Motor neuron (in vitro differentiated cells): ENCODE data around the gene FAM120A. TPM values are rescaled to one million over a fixed set of nuclear protein-coding genes. Genes with fewer than 3 reads are reported as not detected.

Experiments
- ATAC-seq, 8 experiments: fragments of 200-7000 bp; cut with Tn5 transposase; replicated peaks in 6 of 8; 2 replicates each; pipeline ENCODE4 v1.8.0; 2021; ENCODE audit warnings: mild to moderate bottlenecking in 8 of 8, moderate library complexity in 8 of 8
- H3K27ac ChIP-seq, 2 donors: fragments of 250-450 bp; sonication (Bioruptor Pico); 2 replicates each; pipeline ENCODE4 v1.9.0; 2021; ENCODE audit warnings: antibody characterized with exemption in 2 of 2, mild to moderate bottlenecking in 2 of 2, moderate library complexity in 1 of 2
- H3K4me1 ChIP-seq, 2 donors: fragments of 250-450 bp; sonication (Bioruptor Pico); replicated peaks in 1 of 2; 2 replicates each; pipeline ENCODE4 v1.6.1; 2021; ENCODE audit warnings: antibody characterized with exemption in 2 of 2, mild to moderate bottlenecking in 2 of 2, moderate library complexity in 1 of 2
- H3K4me3 ChIP-seq, 5 donors: fragments of 250-450 bp; sonication (Bioruptor Pico); 2 replicates each; pipeline ENCODE4 v1.9.0; 2021; ENCODE audit warnings: antibody characterized with exemption in 5 of 5, mild to moderate bottlenecking in 5 of 5, moderate library complexity in 4 of 5
- WGBS, 10 experiments: fragments of 450-650 bp; shearing (Covaris generic); methylation state at CpG; one replicate each; pipeline ENCODE4 v1.0.0; 2022; 5-methylcytosine and 5-hydroxymethylcytosine counted together
- in situ Hi-C, 9 experiments: fragments of 400-800 bp; cut with MboI; loops; one replicate each; pipeline ENCODE4 v1.15.0; 2021; ENCODE audit warnings: low sequenced_read_pairs in 9 of 9, low pct_unique_long_range_greater_than_20kb in 2 of 9; ENCODE audit not compliant: unreplicated experiment in 9 of 9
- total RNA-seq, 8 experiments: library from RNA; unstranded; fragments of 300-600 nt; gene quantifications; 2 replicates each; pipeline versions ENCODE4 v1.2.3 to v1.2.4, GENCODE V29; 2022

Gene FAM120A
- total RNA-seq, 8 experiments from 2014 or later: 14.2 to 137 (median 33.7) TPM

DNA sequence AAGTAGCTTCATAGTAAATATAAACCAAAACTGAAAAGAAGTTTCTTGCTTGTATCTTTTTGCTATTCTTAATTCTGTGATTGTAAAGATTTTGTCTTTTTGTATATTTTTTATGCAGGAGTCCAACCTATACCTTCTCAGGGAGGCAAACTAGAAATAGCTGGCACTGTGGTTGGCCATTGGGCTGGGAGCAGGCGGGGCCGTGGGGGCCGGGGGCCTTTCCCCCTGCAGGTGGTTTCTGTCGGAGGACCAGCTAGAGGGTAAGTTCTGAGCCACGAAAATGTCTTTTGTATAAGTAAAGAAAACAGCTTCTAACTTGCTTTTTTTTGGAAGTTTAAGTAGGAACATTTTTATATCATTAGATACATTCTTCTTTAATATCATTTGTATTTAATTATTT is 109.5 kb downstream of the FAM120A start:
- Histone ChIP-seq H3K4me3 (no peak overlapping the region), H3K27ac (no peak overlapping the region), H3K4me1 (no peaks in the 10 kb centered on the region)
- in situ Hi-C loops: loop anchor here in 1 of 9 experiments (25.0 kb wide), 1 partner anchor 399 kb away; no protein-coding TSS in a partner anchor
- no peak for ATAC-seq
- 60 to 100% (median 84%) methylated on average over 1 to 5 of the region's 5 CpGs; no CpG with 5 or more reads in 3 of the 10 experiments for WGBS, 10 experiments

DNA sequence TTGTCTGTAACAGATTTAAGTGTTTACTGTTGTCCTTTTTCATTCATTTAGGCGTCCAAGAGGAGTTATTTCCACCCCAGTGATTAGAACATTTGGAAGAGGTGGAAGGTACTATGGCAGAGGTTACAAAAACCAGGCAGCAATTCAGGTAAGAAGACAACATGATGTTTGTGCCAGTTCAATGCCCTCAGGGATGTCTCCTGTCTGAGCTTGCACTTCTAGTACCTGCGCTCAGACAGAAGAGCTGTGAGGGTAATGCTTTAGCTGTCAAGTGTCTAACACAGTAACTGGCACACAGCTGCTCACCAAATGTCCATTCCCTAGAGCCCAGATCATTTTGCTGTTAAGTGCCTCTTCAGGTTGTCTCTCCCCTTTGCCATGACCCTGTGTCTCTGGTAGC is 110.7 kb downstream of the FAM120A start:
- WGBS, 10 experiments: 86 to 100% (median 92%) methylated on average over 1 to 2 of the region's 2 CpGs; no CpG with 5 or more reads in 5 of the 10 experiments
- Histone ChIP-seq H3K27ac (no peak overlapping the region), H3K4me3 (no peak overlapping the region), H3K4me1 (peaks cover 2 to 3% of the 10 kb centered on the region in 2 donors)
- ATAC-seq: no peak
- in situ Hi-C loops: loop anchor here in 1 of 9 experiments (25.0 kb wide), 1 partner anchor 400 kb away; no protein-coding TSS in a partner anchor

DNA sequence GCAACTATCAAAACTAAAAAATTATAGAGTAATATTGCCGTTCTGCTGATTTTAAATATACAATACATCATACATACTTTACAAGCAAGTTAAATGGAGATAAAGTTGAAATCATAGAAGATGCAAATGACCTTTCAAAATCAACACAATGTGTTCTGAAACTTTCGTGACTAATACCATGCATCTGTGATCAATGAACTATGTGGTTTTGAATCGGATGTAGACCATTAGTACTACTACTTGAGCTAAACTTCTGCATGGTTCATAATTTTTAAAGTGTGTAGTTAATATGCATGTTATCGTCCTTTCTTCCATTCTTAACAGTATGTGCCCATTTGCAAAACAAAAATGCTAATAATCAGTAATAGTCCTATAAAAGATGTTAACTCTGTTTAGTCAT is 113.6 kb downstream of the FAM120A start:
- no peak overlapping the region for H3K4me3 ChIP-seq
- no peak for ATAC-seq
- 56 to 100% (median 84%) methylated on average over 1 to 4 of the region's 4 CpGs for WGBS, 10 experiments
- peaks cover 9 to 10% of the 10 kb centered on the region in 2 donors for H3K4me1 ChIP-seq
- H3K27ac ChIP-seq: no peak overlapping the region
- in situ Hi-C loops: loop anchor here in 1 of 9 experiments (25.0 kb wide), 1 partner anchor 403 kb away; no protein-coding TSS in a partner anchor

DNA sequence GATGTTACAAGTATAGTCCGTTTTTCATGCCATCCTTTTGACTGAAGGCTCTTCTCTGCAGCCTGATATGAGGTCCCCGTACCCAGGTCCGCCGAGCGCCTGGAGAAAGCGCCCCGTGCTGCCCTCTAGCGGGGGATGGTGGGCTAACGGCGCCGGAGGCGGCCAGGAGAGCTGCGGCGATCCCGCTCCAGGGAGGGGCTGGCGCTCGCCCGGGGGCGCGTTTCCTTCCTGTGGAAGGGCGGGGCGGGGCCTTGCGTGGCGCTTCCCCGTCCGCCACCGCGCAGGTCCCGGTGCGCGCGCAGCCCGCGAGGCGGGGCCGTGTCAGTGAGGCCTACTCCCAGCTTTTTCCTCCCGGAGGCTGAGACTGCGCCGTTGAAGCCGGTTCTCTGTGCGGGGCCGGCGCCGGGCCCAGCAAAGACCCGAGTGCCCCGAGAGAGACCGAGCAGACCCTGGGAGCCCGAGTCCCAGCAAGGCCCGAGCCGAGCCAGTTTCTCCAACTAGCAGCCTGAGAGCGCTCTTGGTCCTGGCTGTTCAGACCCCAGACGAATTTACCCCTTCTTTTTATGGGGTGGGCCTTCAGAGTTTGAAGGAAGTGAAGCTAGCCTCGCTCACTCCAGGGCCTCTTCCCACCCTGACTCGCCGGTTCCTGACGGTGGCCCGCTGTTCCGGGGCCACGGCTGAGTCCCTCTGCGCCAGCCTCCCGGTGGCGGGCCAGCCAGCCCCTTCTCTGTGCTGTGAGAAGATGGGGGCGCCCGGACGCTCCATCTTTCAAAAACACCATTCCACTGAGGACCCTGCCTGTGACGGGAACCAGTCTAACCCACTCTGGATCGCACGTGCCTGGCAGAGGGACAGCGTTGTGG is 115.2 kb downstream of the FAM120A start:
- WGBS, 10 experiments: 0 to 47% (median 0%) methylated on average over 1 to 14 of the region's 69 CpGs; no CpG with 5 or more reads in 3 of the 10 experiments
- H3K27ac ChIP-seq: peak overlapping the region; percentile 88 to 96
- in situ Hi-C loops: loop anchor here in 1 of 9 experiments (25.0 kb wide), 1 partner anchor 404 kb away; no protein-coding TSS in a partner anchor
- ATAC-seq: peak; percentile 93 to 98 (median 94)
- peak overlapping the region; percentile 38 to 51 (median 47) for H3K4me3 ChIP-seq
- peaks cover 9 to 10% of the 10 kb centered on the region in 2 donors for H3K4me1 ChIP-seq

DNA sequence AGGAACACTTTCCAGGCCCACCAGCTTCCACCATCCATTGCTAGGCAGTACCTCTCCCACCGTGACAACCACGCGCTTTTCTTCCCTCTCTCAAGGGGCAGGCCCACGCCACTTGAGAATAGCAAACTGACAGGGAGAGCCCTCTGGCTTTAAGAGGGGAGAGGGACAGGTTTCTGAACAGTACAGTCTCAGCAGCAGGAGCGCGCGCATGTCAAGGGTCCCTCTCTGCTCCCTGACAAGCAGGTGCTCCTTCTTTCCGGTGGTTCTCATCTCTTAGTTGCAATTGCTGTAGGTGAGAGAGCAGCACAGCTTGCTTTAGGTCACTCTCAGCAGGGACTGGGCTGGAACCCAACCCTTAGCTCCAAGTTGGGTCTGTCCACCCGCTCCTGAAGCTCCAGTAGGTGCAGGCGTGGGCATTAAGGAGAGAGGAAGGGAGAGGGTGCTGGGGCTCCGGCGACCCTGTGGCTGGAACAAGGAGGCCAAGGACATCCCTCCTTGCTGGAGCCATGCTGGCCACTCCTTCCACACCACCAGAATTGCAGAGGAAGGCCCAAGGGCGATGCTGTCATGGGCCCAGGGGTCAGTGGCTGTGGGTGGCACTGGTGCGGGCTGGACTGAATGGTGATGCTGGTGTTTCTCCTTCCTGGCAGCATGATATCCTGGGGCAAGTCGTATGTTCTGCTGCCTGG is 115.9 kb downstream of the FAM120A start:
- peak in 5 of 8 experiments; percentile 12 to 23 (median 16) for ATAC-seq
- H3K27ac ChIP-seq: peak overlapping the region; percentile 88 to 96
- WGBS, 10 experiments: 33 to 100% (median 83%) methylated on average over 1 to 8 of the region's 15 CpGs; no CpG with 5 or more reads in 1 of the 10 experiments
- H3K4me1 ChIP-seq: peaks cover 9 to 10% of the 10 kb centered on the region in 2 donors
- H3K4me3 ChIP-seq: peak overlapping the region; percentile 38 to 51 (median 47)
- in situ Hi-C loops: loop anchor here in 1 of 9 experiments (25.0 kb wide), 1 partner anchor 405 kb away; no protein-coding TSS in a partner anchor

DNA sequence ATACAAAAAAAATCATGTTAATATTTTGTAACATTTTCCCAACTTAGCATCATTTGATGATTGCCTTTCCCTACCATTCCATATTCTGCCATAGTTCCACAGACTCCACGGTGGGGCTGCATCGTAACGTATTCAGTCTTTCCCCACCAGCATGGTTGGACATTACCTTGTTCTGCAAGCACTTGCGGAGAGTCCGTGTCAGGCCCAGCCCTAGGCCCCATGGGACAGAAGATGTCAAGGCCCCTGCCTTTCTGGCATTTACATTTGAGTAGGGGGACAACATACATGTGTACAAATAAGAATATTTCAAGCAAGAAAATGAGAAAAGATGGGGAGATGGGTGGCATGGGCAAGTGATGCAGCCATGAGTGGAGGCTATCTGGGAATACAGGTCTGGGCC is 116.7 kb downstream of the FAM120A start:
- H3K4me3 ChIP-seq: no peak overlapping the region
- ATAC-seq: no peak
- in situ Hi-C loops: loop anchor here in 1 of 9 experiments (25.0 kb wide), 1 partner anchor 406 kb away; no protein-coding TSS in a partner anchor
- no peak overlapping the region for H3K27ac ChIP-seq
- WGBS, 10 experiments: 73 to 100% (median 95%) methylated on average over 1 to 5 of the region's 5 CpGs; no CpG with 5 or more reads in 2 of the 10 experiments
- H3K4me1 ChIP-seq: peaks cover 9 to 10% of the 10 kb centered on the region in 2 donors

DNA sequence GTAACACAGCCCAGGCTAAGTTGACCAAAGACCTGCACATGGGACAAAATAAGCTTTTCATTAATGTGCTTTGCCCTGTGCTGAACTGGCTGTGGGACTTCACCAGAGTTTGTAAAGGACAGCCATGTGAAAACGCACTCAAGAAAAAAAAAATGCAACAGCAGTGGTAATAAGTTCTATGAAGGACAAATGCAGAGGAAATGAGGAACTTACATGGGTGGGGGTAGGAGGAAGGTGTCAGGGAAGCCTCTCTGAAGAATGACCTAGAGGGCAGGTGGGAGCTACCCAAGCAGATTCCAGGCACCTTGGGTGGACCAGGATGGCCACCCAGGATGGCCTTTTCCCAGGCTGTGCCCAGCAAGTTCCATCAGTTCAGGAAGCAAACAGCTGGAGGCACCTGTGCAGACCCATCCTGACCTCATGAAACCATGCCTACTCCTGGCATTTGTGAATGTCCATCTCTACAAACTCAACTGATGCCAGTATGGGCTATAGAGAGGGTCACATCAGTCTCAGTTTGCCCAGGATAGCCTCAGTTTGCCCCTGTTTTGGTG is 118.2 kb downstream of the FAM120A start:
- Histone ChIP-seq H3K4me3 (no peak overlapping the region), H3K27ac (no peak overlapping the region), H3K4me1 (peaks cover 10 to 12% of the 10 kb centered on the region in 2 donors)
- WGBS, 10 experiments: 60 to 100% (median 83%) methylated on average over 1 of the region's 1 CpG; no CpG with 5 or more reads in 1 of the 10 experiments
- ATAC-seq: no peak
- in situ Hi-C loops: loop anchor here in 1 of 9 experiments (25.0 kb wide), 1 partner anchor 407 kb away; no protein-coding TSS in a partner anchor

DNA sequence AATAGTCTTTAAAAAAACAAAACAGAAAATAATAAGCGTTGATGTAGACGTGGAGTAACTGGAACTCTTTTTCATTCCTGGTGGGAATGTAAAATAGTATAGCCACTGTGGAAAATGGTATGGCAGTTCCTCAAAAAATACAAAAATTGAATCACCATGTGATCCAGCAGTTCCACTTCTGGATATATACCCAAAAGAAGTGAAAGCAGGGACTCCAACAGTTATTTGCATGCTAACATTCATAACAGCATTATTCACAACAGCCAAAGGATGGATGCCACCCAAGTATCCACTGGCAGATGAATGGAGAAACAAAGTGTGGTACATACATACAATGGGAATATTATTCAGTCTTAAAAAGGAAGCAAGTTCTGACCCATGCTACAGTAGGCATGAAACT is 120.7 kb downstream of the FAM120A start:
- 80 to 100% (median 100%) methylated on average over 1 to 2 of the region's 2 CpGs; no CpG with 5 or more reads in 4 of the 10 experiments for WGBS, 10 experiments
- ATAC-seq: no peak
- Histone ChIP-seq H3K4me1 (peaks cover 8 to 13% of the 10 kb centered on the region in 2 donors), H3K4me3 (no peak overlapping the region), H3K27ac (no peak overlapping the region)
- in situ Hi-C loops: loop anchor here in 1 of 9 experiments (25.0 kb wide), 1 partner anchor 410 kb away; no protein-coding TSS in a partner anchor

DNA sequence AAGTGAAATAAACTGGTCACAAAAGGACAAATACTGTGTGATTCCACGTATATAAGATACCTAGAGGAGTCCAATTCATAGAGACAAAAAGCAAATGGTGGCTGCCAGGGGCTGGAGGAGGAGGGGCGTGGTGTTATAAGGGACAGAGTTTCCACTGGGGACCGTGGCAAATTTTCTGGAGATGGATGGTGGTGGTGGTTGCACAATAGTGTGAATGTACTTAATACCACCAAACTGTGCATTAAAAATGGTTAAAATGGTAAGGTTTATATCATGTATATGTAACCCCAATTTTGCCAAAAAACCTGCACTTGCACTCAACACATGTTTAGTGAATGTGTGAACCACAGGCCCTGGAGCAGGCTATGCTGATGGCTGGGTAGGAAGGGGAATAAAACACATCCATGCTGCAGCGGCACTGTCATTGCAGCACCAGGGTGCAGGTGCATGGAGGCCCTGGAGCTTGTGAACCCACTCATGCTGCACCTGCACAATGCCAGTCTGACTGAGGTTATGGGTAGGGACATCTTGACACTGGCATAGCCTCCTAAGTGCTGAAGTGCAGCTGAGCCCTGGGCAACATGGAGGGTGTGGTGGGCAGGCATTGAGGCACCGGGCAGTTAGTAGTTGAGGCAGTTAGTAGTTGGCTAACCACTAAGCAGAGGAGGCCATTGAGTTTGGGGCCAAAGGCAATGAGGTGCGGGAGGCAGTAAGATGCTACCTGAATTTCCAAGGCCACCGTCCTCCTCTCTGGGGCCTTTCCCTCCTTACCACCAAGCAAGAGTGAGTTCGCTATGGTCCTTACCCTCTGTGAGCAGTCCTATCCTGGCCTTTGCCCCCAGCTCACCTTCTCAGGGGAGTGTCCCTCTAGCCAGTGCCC is 121.4 kb downstream of the FAM120A start:
- WGBS, 10 experiments: 60 to 100% (median 89%) methylated on average over 1 to 4 of the region's 8 CpGs; no CpG with 5 or more reads in 2 of the 10 experiments
- in situ Hi-C loops: loop anchor here in 1 of 9 experiments (25.0 kb wide), 1 partner anchor 411 kb away; no protein-coding TSS in a partner anchor
- no peak overlapping the region for H3K27ac ChIP-seq
- no peak overlapping the region for H3K4me3 ChIP-seq
- peaks cover 3 to 12% of the 10 kb centered on the region in 2 donors for H3K4me1 ChIP-seq
- ATAC-seq: no peak

DNA sequence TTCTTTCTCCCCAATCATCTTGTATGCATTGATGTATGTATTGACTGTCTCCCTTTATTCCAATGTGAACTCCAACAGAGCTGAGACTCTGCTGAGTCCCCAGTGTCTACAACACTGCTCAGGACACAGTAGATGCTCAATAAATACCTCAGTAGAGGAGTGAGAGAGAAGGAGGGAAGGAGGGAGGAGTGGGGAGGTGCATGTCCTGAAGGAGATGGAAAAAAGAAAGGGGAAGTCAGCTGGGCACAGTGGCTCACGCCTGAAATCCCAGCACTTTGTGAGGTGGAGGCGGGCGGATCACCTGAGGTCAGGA is 122.0 kb downstream of the FAM120A start:
- H3K4me1 ChIP-seq: peaks cover 8 to 18% of the 10 kb centered on the region in 2 donors
- H3K27ac ChIP-seq: no peak overlapping the region
- WGBS, 10 experiments: 94 to 100% methylated on average over 2 to 3 of the region's 3 CpGs; no CpG with 5 or more reads in 8 of the 10 experiments
- no peak overlapping the region for H3K4me3 ChIP-seq
- in situ Hi-C loops: loop anchor here in 1 of 9 experiments (25.0 kb wide), 1 partner anchor 411 kb away; no protein-coding TSS in a partner anchor
- no peak for ATAC-seq

DNA sequence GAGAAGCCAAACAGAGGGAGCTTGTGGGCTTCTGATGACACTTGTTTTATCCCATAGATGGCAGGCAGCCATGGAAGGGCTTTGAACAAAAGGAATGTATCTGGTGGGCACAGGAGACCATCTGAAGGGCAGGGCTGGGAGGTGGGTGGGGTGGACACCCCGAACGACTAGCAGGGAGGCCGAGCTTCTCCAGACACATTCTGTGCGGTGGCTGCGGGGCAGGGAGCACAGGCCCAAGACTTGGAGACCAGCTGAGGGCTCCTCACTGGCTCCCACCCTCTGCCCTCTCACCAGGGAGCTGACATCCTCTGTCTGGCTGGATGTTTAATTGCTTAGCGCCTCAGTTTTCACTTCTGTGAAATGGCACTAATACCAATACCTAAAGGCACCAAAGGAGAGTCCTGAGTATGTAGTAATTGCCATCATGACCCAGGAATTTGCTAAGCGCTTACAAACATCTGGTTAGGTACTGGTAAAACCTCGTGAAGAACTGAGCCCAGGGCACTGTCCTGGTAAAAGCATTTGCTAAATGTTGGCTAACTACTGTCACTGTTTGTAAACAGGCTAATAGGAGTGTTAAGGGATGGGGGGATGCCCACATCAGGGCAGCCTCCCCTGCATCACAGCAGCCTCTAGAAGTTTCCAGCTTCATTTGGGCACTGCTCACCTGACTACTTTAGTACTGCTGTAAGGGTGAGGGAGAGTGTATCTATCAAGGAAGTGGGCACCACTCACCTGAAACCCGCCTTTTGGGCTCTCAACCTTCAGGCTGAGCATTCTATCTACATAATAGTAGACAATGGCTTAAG is 122.8 kb downstream of the FAM120A start:
- Histone ChIP-seq H3K4me1 (peaks cover 13 to 24% of the 10 kb centered on the region in 2 donors), H3K27ac (no peak overlapping the region), H3K4me3 (no peak overlapping the region)
- ATAC-seq: no peak
- in situ Hi-C loops: loop anchor here in 1 of 9 experiments (25.0 kb wide), 1 partner anchor 412 kb away; no protein-coding TSS in a partner anchor
- WGBS, 10 experiments: 94 to 100% (median 100%) methylated on average over 1 to 5 of the region's 9 CpGs; no CpG with 5 or more reads in 3 of the 10 experiments
